ENCODE measurements around the gene CDKN2B.

The CDKN2B gene

DNA sequence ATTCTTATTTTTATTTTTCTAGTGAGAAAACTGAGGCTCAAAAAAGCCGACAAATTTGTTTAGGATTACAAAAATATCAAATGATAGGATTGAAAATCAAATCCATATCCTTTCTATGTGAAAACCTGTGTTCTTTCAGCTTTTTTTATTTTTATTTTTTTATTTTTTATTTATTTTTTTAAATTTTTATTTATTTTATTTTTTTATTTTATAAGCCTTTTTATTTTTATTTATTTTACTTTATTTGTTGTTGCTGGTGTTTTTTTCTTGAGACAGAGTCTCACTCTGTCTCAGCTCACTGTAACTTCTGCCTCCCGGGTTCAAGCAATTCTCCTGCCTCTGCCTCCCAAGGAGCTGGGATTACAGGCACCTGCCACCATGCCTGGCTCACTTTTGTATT is 45.4 kb upstream of the CDKN2B start:
- Histone ChIP-seq H3K27ac (replicated peaks; ENCODE audit: low read length) (no peak overlapping the region), H2AK5ac (ENCODE audit: low read depth, low read length) (no peak overlapping the region), H2BK15ac (ENCODE audit: low read length) (no peak overlapping the region), H2BK120ac (ENCODE audit: low read depth, low read length) (no peak overlapping the region), H2BK12ac (ENCODE audit: low read length) (no peak overlapping the region), H3K4me2 (ENCODE audit: insufficient read depth, low read length, poor library complexity, severe bottlenecking) (no peak overlapping the region), H2BK5ac (ENCODE audit: low read length) (no peak overlapping the region), H3K27me3 (ENCODE audit: control insufficient read depth in 3 of 3, insufficient read depth in 3 of 3, low read depth in 1 of 3, low read length in 3 of 3) (no peaks in the 10 kb centered on the region), H3K4ac (ENCODE audit: low read length) (no peak overlapping the region), H3K23ac (ENCODE audit: low read depth, low read length, poor library complexity) (no peak overlapping the region), H2AFZ (ENCODE audit: low read length) (no peak overlapping the region), H3K36me3 (replicated peaks in 1 of 2; ENCODE audit: control insufficient read depth in 2 of 2, insufficient read depth in 2 of 2, low read length in 2 of 2) (no peaks in the 10 kb centered on the region), H3K79me1 (ENCODE audit: low read depth, low read length) (no peaks in the 10 kb centered on the region), H3K4me3 (ENCODE audit: low read length in 2 of 2) (no peak overlapping the region), H4K91ac (ENCODE audit: low read depth, low read length, poor library complexity) (no peak overlapping the region), H3K18ac (ENCODE audit: low read length) (no peak overlapping the region), H3K9ac (ENCODE audit: low read depth, low read length, poor library complexity) (no peak overlapping the region), H3K14ac (ENCODE audit: low read length) (no peak overlapping the region), H3K9me3 (replicated peaks in 1 of 2; ENCODE audit: control insufficient read depth in 2 of 2, insufficient read depth in 1 of 2, low read depth in 1 of 2, low read length in 2 of 2) (no peaks in the 10 kb centered on the region), H3K4me1 (ENCODE audit: control insufficient read depth in 2 of 2, insufficient read depth in 1 of 2, low read depth in 1 of 2, low read length in 2 of 2) (peaks cover 0 to 4% of the 10 kb centered on the region in 2 donors), H4K8ac (ENCODE audit: low read depth, low read length) (no peak overlapping the region)
- DNase-seq (ENCODE audit: low spot score): no peak
- no CpG with 5 or more reads among the region's 2 CpGs for WGBS, 2 donors (ENCODE audit: extremely low coverage in 2 of 2, insufficient read length in 2 of 2, insufficient replicate concordance in 1 of 2)

DNA sequence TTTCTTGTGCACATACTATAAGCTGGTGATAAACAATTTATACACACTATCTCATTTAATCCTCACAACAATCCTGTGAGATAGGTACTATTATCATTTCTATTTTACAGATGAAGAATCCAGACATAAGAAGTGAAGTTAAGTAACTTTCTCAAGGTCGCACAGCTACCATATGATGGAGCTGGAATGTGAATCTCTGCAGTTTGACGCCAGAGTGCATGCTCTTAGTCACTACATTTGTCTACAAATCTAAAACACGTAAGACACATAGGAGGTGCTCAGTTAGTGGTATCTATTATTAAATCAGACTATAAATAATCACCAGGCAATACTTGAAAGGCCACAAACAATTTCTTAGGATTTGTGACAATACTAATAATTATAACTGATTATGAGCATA is 45.0 kb upstream of the CDKN2B start:
- Histone ChIP-seq H2AFZ (ENCODE audit: low read length) (no peak overlapping the region), H3K4me2 (ENCODE audit: insufficient read depth, low read length, poor library complexity, severe bottlenecking) (no peak overlapping the region)

DNA sequence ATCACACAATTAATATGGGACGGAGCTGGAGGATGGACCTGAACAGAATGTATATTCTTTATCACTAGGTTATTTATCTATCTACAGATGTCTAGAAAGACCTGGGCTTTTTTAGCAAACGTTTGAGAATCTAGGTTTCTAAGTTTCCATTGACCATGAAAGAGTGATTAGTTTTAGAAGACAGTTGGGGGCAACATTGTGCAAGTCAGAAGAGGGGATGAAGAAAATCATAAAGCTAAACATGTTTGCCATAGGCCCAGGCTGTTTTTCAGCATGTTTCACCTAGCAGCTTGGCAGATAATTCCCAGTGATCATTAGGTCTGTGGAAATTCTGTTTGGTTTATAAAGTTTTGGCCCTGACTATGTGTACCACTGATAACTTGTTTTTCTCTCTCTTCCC is 44.1 kb upstream of the CDKN2B start:
- H2BK12ac ChIP-seq (ENCODE audit: low read length): no peak overlapping the region
- H2BK5ac ChIP-seq (ENCODE audit: low read length): no peak overlapping the region
- no peak overlapping the region for H3K18ac ChIP-seq (ENCODE audit: low read length)
- H3K27ac ChIP-seq (replicated peaks; ENCODE audit: low read length): no peak overlapping the region
- H3K14ac ChIP-seq (ENCODE audit: low read length): no peak overlapping the region
- H4K8ac ChIP-seq (ENCODE audit: low read depth, low read length): no peak overlapping the region
- H3K27me3 ChIP-seq (ENCODE audit: control insufficient read depth in 3 of 3, insufficient read depth in 3 of 3, low read depth in 1 of 3, low read length in 3 of 3): no peaks in the 10 kb centered on the region
- no peak overlapping the region for H3K9ac ChIP-seq (ENCODE audit: low read depth, low read length, poor library complexity)
- H3K79me1 ChIP-seq (ENCODE audit: low read depth, low read length): no peaks in the 10 kb centered on the region
- H2AFZ ChIP-seq (ENCODE audit: low read length): no peak overlapping the region
- H3K36me3 ChIP-seq (replicated peaks in 1 of 2; ENCODE audit: control insufficient read depth in 2 of 2, insufficient read depth in 2 of 2, low read length in 2 of 2): no peaks in the 10 kb centered on the region
- H4K91ac ChIP-seq (ENCODE audit: low read depth, low read length, poor library complexity): no peak overlapping the region
- no peak overlapping the region for H3K23ac ChIP-seq (ENCODE audit: low read depth, low read length, poor library complexity)
- no peak overlapping the region for H2AK5ac ChIP-seq (ENCODE audit: low read depth, low read length)
- no peak for DNase-seq (ENCODE audit: low spot score)
- WGBS, 2 donors (ENCODE audit: extremely low coverage in 2 of 2, insufficient read length in 2 of 2, insufficient replicate concordance in 1 of 2): no CpG with 5 or more reads among the region's 2 CpGs
- no peak overlapping the region for H3K4me2 ChIP-seq (ENCODE audit: insufficient read depth, low read length, poor library complexity, severe bottlenecking)
- no peak overlapping the region for H3K4ac ChIP-seq (ENCODE audit: low read length)
- no peak overlapping the region for H3K4me3 ChIP-seq (ENCODE audit: low read length in 2 of 2)
- H2BK120ac ChIP-seq (ENCODE audit: low read depth, low read length): no peak overlapping the region
- peaks cover 0 to 4% of the 10 kb centered on the region in 2 donors for H3K4me1 ChIP-seq (ENCODE audit: control insufficient read depth in 2 of 2, insufficient read depth in 1 of 2, low read depth in 1 of 2, low read length in 2 of 2)
- no peaks in the 10 kb centered on the region for H3K9me3 ChIP-seq (replicated peaks in 1 of 2; ENCODE audit: control insufficient read depth in 2 of 2, insufficient read depth in 1 of 2, low read depth in 1 of 2, low read length in 2 of 2)
- no peak overlapping the region for H2BK15ac ChIP-seq (ENCODE audit: low read length)

More for the DNA sequence above, 45.0 kb upstream of the CDKN2B start:
- H3K4me3 ChIP-seq (ENCODE audit: low read length in 2 of 2): no peak overlapping the region
- no peak for DNase-seq (ENCODE audit: low spot score)
- no peak overlapping the region for H2BK12ac ChIP-seq (ENCODE audit: low read length)
- H2BK5ac ChIP-seq (ENCODE audit: low read length): no peak overlapping the region
- H3K18ac ChIP-seq (ENCODE audit: low read length): no peak overlapping the region
- H3K4me1 ChIP-seq (ENCODE audit: control insufficient read depth in 2 of 2, insufficient read depth in 1 of 2, low read depth in 1 of 2, low read length in 2 of 2): peaks cover 0 to 4% of the 10 kb centered on the region in 2 donors
- H2AK5ac ChIP-seq (ENCODE audit: low read depth, low read length): no peak overlapping the region
- H2BK15ac ChIP-seq (ENCODE audit: low read length): no peak overlapping the region
- no peak overlapping the region for H4K8ac ChIP-seq (ENCODE audit: low read depth, low read length)
- no peak overlapping the region for H3K23ac ChIP-seq (ENCODE audit: low read depth, low read length, poor library complexity)
- no peak overlapping the region for H2BK120ac ChIP-seq (ENCODE audit: low read depth, low read length)
- no peak overlapping the region for H3K9ac ChIP-seq (ENCODE audit: low read depth, low read length, poor library complexity)
- H3K27me3 ChIP-seq (ENCODE audit: control insufficient read depth in 3 of 3, insufficient read depth in 3 of 3, low read depth in 1 of 3, low read length in 3 of 3): no peaks in the 10 kb centered on the region
- no peaks in the 10 kb centered on the region for H3K9me3 ChIP-seq (replicated peaks in 1 of 2; ENCODE audit: control insufficient read depth in 2 of 2, insufficient read depth in 1 of 2, low read depth in 1 of 2, low read length in 2 of 2)
- H3K27ac ChIP-seq (replicated peaks; ENCODE audit: low read length): no peak overlapping the region
- H4K91ac ChIP-seq (ENCODE audit: low read depth, low read length, poor library complexity): no peak overlapping the region
- H3K79me1 ChIP-seq (ENCODE audit: low read depth, low read length): no peaks in the 10 kb centered on the region
- WGBS, 2 donors (ENCODE audit: extremely low coverage in 2 of 2, insufficient read length in 2 of 2, insufficient replicate concordance in 1 of 2): no CpG with 5 or more reads among the region's 3 CpGs
- H3K36me3 ChIP-seq (replicated peaks in 1 of 2; ENCODE audit: control insufficient read depth in 2 of 2, insufficient read depth in 2 of 2, low read length in 2 of 2): no peaks in the 10 kb centered on the region
- H3K4ac ChIP-seq (ENCODE audit: low read length): no peak overlapping the region
- no peak overlapping the region for H3K14ac ChIP-seq (ENCODE audit: low read length)

DNA sequence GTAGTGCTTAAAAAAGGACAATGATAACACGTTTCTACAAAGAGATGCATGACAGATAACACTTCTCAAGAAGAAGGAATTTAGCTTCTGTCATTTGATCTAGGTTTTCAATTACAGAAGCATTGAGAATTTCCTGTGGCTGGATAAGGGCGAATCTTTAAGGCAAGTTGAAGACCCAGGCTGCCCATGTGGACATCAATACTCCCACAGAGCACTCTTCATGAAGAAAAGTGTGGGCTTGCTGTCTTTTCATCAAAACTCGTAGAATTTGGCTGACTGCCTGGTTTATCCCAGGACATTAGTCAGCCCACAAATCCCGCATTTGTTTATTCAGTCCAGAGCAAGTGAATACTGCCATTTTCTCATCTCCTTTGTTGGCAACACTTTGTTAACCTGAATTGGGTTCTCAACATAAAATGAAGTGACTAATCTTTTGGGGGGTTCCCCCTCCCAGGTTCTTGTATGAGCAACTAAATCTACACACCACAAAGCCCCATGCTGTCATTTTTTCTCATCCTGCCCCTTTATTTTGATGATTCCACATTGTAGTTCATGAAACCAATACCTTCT is 43.4 kb upstream of the CDKN2B start:
- H3K4me1 ChIP-seq (ENCODE audit: control insufficient read depth in 2 of 2, insufficient read depth in 1 of 2, low read depth in 1 of 2, low read length in 2 of 2): peaks cover 0 to 4% of the 10 kb centered on the region in 2 donors
- no peak overlapping the region for H4K91ac ChIP-seq (ENCODE audit: low read depth, low read length, poor library complexity)
- WGBS, 2 donors (ENCODE audit: extremely low coverage in 2 of 2, insufficient read length in 2 of 2, insufficient replicate concordance in 1 of 2): no CpG with 5 or more reads among the region's 4 CpGs
- no peak overlapping the region for H4K8ac ChIP-seq (ENCODE audit: low read depth, low read length)
- no peaks in the 10 kb centered on the region for H3K27me3 ChIP-seq (ENCODE audit: control insufficient read depth in 3 of 3, insufficient read depth in 3 of 3, low read depth in 1 of 3, low read length in 3 of 3)
- H3K36me3 ChIP-seq (replicated peaks in 1 of 2; ENCODE audit: control insufficient read depth in 2 of 2, insufficient read depth in 2 of 2, low read length in 2 of 2): no peaks in the 10 kb centered on the region
- no peaks in the 10 kb centered on the region for H3K79me1 ChIP-seq (ENCODE audit: low read depth, low read length)
- no peak overlapping the region for H3K9ac ChIP-seq (ENCODE audit: low read depth, low read length, poor library complexity)
- no peak overlapping the region for H2BK15ac ChIP-seq (ENCODE audit: low read length)
- no peak overlapping the region for H3K18ac ChIP-seq (ENCODE audit: low read length)
- H3K4ac ChIP-seq (ENCODE audit: low read length): no peak overlapping the region
- no peak overlapping the region for H2AK5ac ChIP-seq (ENCODE audit: low read depth, low read length)
- no peak overlapping the region for H2BK120ac ChIP-seq (ENCODE audit: low read depth, low read length)
- H3K4me3 ChIP-seq (ENCODE audit: low read length in 2 of 2): no peak overlapping the region
- H3K14ac ChIP-seq (ENCODE audit: low read length): no peak overlapping the region
- DNase-seq (ENCODE audit: low spot score): no peak
- H3K4me2 ChIP-seq (ENCODE audit: insufficient read depth, low read length, poor library complexity, severe bottlenecking): no peak overlapping the region
- no peaks in the 10 kb centered on the region for H3K9me3 ChIP-seq (replicated peaks in 1 of 2; ENCODE audit: control insufficient read depth in 2 of 2, insufficient read depth in 1 of 2, low read depth in 1 of 2, low read length in 2 of 2)
- H2AFZ ChIP-seq (ENCODE audit: low read length): no peak overlapping the region
- no peak overlapping the region for H3K27ac ChIP-seq (replicated peaks; ENCODE audit: low read length)
- no peak overlapping the region for H2BK5ac ChIP-seq (ENCODE audit: low read length)
- no peak overlapping the region for H2BK12ac ChIP-seq (ENCODE audit: low read length)
- H3K23ac ChIP-seq (ENCODE audit: low read depth, low read length, poor library complexity): no peak overlapping the region

Measured in neuronal stem cell (in vitro differentiated cells).